Measurements from ENCODE around the gene GPR132. TPM values are rescaled to one million over a fixed set of nuclear protein-coding genes. Genes with fewer than 3 reads are reported as not detected.

Gene GPR132
- total and polyA plus RNA-seq, 10 donors = 5.0 to 33.7 (median 21.5) TPM

GRCh38 chr14:105087308-105087962 lies 22.2 kb upstream of the GPR132 start:
- intact Hi-C loops (cut with DNase I; ENCODE audit: low total_unique reads) = no loop called here
- Histone ChIP-seq H3K4me1 (peaks cover 12 to 71% (median 47%) of the 10 kb centered on the region in 6 donors), H3K9me3 (no peaks in the 10 kb centered on the region), H3K36me3 (no peaks in the 10 kb centered on the region), H3K27ac (peak overlapping the region in 4 of 8 donors; percentile 39 to 79 (median 60)), H3K27me3 (replicated peaks in 1 of 7) (peaks cover 0 to 42% (median 17%) of the 10 kb centered on the region in 7 donors), H3K4me3 (peak overlapping the region; percentile 39 to 72 (median 48))
- WGBS, 5 donors = 1 to 4% (median 2%) methylated on average over 30 to 60 of the region's 60 CpGs
- DNase-seq = peak; percentile 81
- no peak for TF ChIP-seq POLR2A (IDR thresholded peaks at IDR 0.05)
- no peak for TF ChIP-seq CTCF (IDR thresholded peaks at IDR 0.05 in 8 of 11, conservative IDR thresholded peaks at IDR 0.05 in 3 of 11)
- peak in 1 of 3 donors; percentile 17 for TF ChIP-seq POLR2AphosphoS5 (IDR thresholded peaks at IDR 0.05)

GRCh38 chr14:105086833-105087307 lies 21.6 kb upstream of the GPR132 start:
- H3K36me3 ChIP-seq = no peaks in the 10 kb centered on the region
- TF ChIP-seq POLR2A (IDR thresholded peaks at IDR 0.05) (no peak), CTCF (IDR thresholded peaks at IDR 0.05 in 8 of 11, conservative IDR thresholded peaks at IDR 0.05 in 3 of 11) (peak; percentile 83 to 98 (median 94)), POLR2AphosphoS5 (IDR thresholded peaks at IDR 0.05) (peak; percentile 80 to 89 (median 81))
- 0 to 1% (median 1%) methylated on average over 15 to 45 of the region's 45 CpGs for WGBS, 5 donors
- H3K9me3 ChIP-seq = no peaks in the 10 kb centered on the region
- H3K27me3 ChIP-seq (replicated peaks in 1 of 7) = peaks cover 0 to 42% (median 17%) of the 10 kb centered on the region in 7 donors
- intact Hi-C loops (cut with DNase I; ENCODE audit: low total_unique reads) = no loop called here
- peaks cover 7 to 65% (median 41%) of the 10 kb centered on the region in 6 donors for H3K4me1 ChIP-seq
- peak overlapping the region in 4 of 8 donors; percentile 39 to 79 (median 60) for H3K27ac ChIP-seq
- peak; percentile 97 for DNase-seq
- peak overlapping the region; percentile 39 to 72 (median 48) for H3K4me3 ChIP-seq

GRCh38 chr14:105085766-105086165 lies 20.5 kb upstream of the GPR132 start:
- TF ChIP-seq CTCF (IDR thresholded peaks at IDR 0.05 in 8 of 11, conservative IDR thresholded peaks at IDR 0.05 in 3 of 11) (no peak), POLR2A (IDR thresholded peaks at IDR 0.05) (no peak), POLR2AphosphoS5 (IDR thresholded peaks at IDR 0.05) (no peak)
- no peak overlapping the region for H3K27ac ChIP-seq
- peak; percentile 73 for DNase-seq
- H3K27me3 ChIP-seq (replicated peaks in 1 of 7) = peaks cover 0 to 42% (median 17%) of the 10 kb centered on the region in 7 donors
- intact Hi-C loops (cut with DNase I; ENCODE audit: low total_unique reads) = no loop called here
- H3K4me3 ChIP-seq = no peak overlapping the region
- 68 to 88% (median 72%) methylated on average over 2 to 5 of the region's 5 CpGs for WGBS, 5 donors
- peaks cover 5 to 54% (median 31%) of the 10 kb centered on the region in 6 donors for H3K4me1 ChIP-seq
- H3K9me3 ChIP-seq = no peaks in the 10 kb centered on the region
- H3K36me3 ChIP-seq = no peaks in the 10 kb centered on the region
